MM.1S (cell line): Measurements from ENCODE around the gene EML6.

ENCODE experiments used
- DNase-seq: peaks from one replicate; pipeline ENCODE4 v3.0.0-alpha.2; 2015
- H2AFZ ChIP-seq: fragments of 300-600 bp; sonication (generic); 2 replicates; pipeline ENCODE4 v1.6.0; 2016; ENCODE audit warnings: antibody characterized with exemption, low read length
- H3F3A ChIP-seq: fragments of 300-600 bp; sonication (generic); 2 replicates; pipeline ENCODE4 v1.6.1; 2016; ENCODE audit warnings: mild to moderate bottlenecking, antibody characterized with exemption, low read length, moderate library complexity, mixed read lengths; ENCODE audit not compliant: insufficient read depth
- H3K27ac ChIP-seq: fragments of 300-600 bp; sonication (generic); 2 replicates; pipeline ENCODE4 v1.5.1; 2016; ENCODE audit warnings: mild to moderate bottlenecking, low read length
- H3K27me3 ChIP-seq: fragments of 300-600 bp; sonication (generic); replicated peaks from 2 replicates; pipeline ENCODE4 v1.6.0; 2016; ENCODE audit warnings: low read length; ENCODE audit not compliant: insufficient read depth
- H3K36me3 ChIP-seq: fragments of 300-600 bp; sonication (generic); replicated peaks from 2 replicates; pipeline ENCODE4 v1.6.1; 2016; ENCODE audit warnings: mild to moderate bottlenecking, low read length, mixed read lengths; ENCODE audit not compliant: insufficient read depth
- H3K4me1 ChIP-seq: fragments of 300-600 bp; sonication (generic); 2 replicates; pipeline ENCODE4 v1.6.1; 2016; ENCODE audit warnings: low read length, mixed read lengths
- H3K4me2 ChIP-seq: fragments of 300-600 bp; sonication (generic); 2 replicates; pipeline ENCODE4 v1.6.0; 2016; ENCODE audit warnings: low read depth, low read length
- H3K4me3 ChIP-seq: fragments of 300-600 bp; sonication (generic); 2 replicates; pipeline ENCODE4 v1.5.1; 2016; ENCODE audit warnings: low read length, mixed read lengths
- H3K79me2 ChIP-seq: fragments of 300-600 bp; sonication (generic); 2 replicates; pipeline ENCODE4 v1.6.1; 2016; ENCODE audit warnings: mixed run types, low read length, mixed read lengths
- H3K9ac ChIP-seq: fragments of 300-600 bp; sonication (generic); 2 replicates; pipeline ENCODE4 v1.6.1; 2016; ENCODE audit warnings: low read length, mixed read lengths
- H3K9me2 ChIP-seq: fragments of 300-600 bp; sonication (generic); replicated peaks from 2 replicates; pipeline ENCODE4 v1.6.1; 2016; ENCODE audit warnings: mild to moderate bottlenecking, low read length, mixed read lengths; ENCODE audit not compliant: insufficient read depth
- H3K9me3 ChIP-seq: fragments of 300-600 bp; sonication (generic); replicated peaks from 2 replicates; pipeline ENCODE4 v1.6.1; 2016; ENCODE audit warnings: mild to moderate bottlenecking, low read length, mixed read lengths; ENCODE audit not compliant: insufficient read depth
- H4K20me1 ChIP-seq: fragments of 300-600 bp; sonication (generic); 2 replicates; pipeline ENCODE4 v1.6.1; 2016; ENCODE audit warnings: mild to moderate bottlenecking, low read length, moderate library complexity, mixed read lengths; ENCODE audit not compliant: insufficient read depth
- EZH2 ChIP-seq: fragments of 300-600 bp; sonication (generic); optimal IDR thresholded peaks from 2 replicates; pipeline ENCODE3; 2017; ENCODE audit warnings: low read depth, mild to moderate bottlenecking, antibody characterized with exemption, low read length, mixed read lengths
- EZH2phosphoT487 ChIP-seq: fragments of 300-600 bp; sonication (generic); IDR thresholded peaks from 2 replicates; pipeline ENCODE4 v1.6.1; 2018; ENCODE audit warnings: antibody characterized with exemption, low read length
- TF ChIP-seq, protein P1 (sequence below): fragments of 300-600 bp; sonication (generic); IDR thresholded peaks from 2 replicates; pipeline ENCODE4 v1.5.1; 2016; ENCODE audit warnings: antibody characterized with exemption, low read length, mixed read lengths

EML6 gene

DNA sequence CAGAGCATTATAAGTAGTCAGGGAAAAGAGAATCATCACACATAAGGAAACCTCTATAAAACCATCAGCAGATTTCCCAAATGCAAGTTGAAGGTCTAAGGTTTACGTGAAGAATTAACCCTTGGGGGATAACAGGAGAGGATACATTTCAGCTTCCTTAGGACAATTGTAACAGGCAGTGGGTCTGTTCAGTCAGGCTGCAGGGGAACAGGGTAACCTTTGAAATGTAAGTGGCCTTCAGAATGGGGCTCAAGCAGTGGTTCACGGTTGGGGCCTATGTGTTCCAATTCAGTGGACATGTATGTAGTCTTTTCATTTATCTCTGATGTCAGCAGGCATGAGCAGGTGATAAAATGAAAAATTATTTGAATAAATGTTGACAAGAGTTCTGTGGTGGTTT, 139.3 kb downstream of the EML6 start:
- no peaks in the 10 kb centered on the region for H3K9me2 ChIP-seq
- H3K9me3 ChIP-seq, result no peaks in the 10 kb centered on the region
- H3K36me3 ChIP-seq, result no peaks in the 10 kb centered on the region
- DNase-seq, result no peak
- peaks cover 11% of the 10 kb centered on the region for H3K4me1 ChIP-seq
- no peaks in the 10 kb centered on the region; the same call in 1 of the 2 replicates for H3F3A ChIP-seq
- TF ChIP-seq, protein P1, sequence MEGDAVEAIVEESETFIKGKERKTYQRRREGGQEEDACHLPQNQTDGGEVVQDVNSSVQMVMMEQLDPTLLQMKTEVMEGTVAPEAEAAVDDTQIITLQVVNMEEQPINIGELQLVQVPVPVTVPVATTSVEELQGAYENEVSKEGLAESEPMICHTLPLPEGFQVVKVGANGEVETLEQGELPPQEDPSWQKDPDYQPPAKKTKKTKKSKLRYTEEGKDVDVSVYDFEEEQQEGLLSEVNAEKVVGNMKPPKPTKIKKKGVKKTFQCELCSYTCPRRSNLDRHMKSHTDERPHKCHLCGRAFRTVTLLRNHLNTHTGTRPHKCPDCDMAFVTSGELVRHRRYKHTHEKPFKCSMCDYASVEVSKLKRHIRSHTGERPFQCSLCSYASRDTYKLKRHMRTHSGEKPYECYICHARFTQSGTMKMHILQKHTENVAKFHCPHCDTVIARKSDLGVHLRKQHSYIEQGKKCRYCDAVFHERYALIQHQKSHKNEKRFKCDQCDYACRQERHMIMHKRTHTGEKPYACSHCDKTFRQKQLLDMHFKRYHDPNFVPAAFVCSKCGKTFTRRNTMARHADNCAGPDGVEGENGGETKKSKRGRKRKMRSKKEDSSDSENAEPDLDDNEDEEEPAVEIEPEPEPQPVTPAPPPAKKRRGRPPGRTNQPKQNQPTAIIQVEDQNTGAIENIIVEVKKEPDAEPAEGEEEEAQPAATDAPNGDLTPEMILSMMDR, result no peak
- TF ChIP-seq EZH2 (no peak), EZH2phosphoT487 (no peak)
- H3K4me3 ChIP-seq, result no peak overlapping the region
- H4K20me1 ChIP-seq, result no peaks in the 10 kb centered on the region
- no peaks in the 10 kb centered on the region for H3K27me3 ChIP-seq
- H3K9ac ChIP-seq, result no peak overlapping the region
- no peak overlapping the region for H2AFZ ChIP-seq
- no peak overlapping the region for H3K27ac ChIP-seq
- no peaks in the 10 kb centered on the region for H3K79me2 ChIP-seq
- no peak overlapping the region for H3K4me2 ChIP-seq

- Histone ChIP-seq H3K9me3 (no peaks in the 10 kb centered on the region), H3F3A (no peaks in the 10 kb centered on the region; the same call in 1 of the 2 replicates), H3K9me2 (no peaks in the 10 kb centered on the region), H3K27ac (no peak overlapping the region), H3K4me1 (peaks cover 11% of the 10 kb centered on the region), H3K4me3 (no peak overlapping the region), H2AFZ (no peak overlapping the region), H3K27me3 (no peaks in the 10 kb centered on the region), H3K36me3 (no peaks in the 10 kb centered on the region), H3K9ac (no peak overlapping the region), H3K4me2 (no peak overlapping the region), H3K79me2 (no peaks in the 10 kb centered on the region), H4K20me1 (no peaks in the 10 kb centered on the region)
- no peak for TF ChIP-seq EZH2
- no peak for TF ChIP-seq EZH2phosphoT487
- TF ChIP-seq, protein P1, result no peak
- no peak for DNase-seq
Observed at GRCh38 chr2:54863660-54864059, 140.2 kb downstream of the EML6 start.

DNA sequence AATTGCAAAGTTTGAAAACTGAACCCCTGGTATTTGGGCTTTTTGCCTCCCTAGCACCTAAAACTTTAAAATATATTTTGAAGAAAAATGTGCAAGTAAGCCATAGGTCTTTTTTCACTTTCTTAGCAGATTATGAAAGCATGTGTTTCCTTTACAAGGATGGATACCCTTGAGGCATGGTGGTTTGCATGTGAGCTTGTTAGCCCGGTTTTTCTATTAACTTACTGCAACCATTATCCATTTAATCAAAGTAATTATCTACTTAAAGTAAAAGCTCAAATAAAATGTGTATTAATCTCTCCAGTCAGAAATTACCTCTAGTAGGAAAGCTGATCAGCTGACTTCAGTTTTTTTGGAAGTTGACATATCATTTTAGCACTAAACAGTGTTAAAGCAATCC, 140.6 kb downstream of the EML6 start:
- no peak overlapping the region for H3K27ac ChIP-seq
- no peak overlapping the region for H3K9ac ChIP-seq
- H4K20me1 ChIP-seq, result no peaks in the 10 kb centered on the region
- no peak overlapping the region for H3K4me3 ChIP-seq
- TF ChIP-seq, protein P1, result no peak
- TF ChIP-seq EZH2 (no peak), EZH2phosphoT487 (no peak)
- H3K4me1 ChIP-seq, result peaks cover 11% of the 10 kb centered on the region
- H3K9me2 ChIP-seq, result no peaks in the 10 kb centered on the region
- no peak overlapping the region for H3K4me2 ChIP-seq
- H2AFZ ChIP-seq, result no peak overlapping the region
- no peaks in the 10 kb centered on the region for H3K9me3 ChIP-seq
- no peaks in the 10 kb centered on the region for H3K27me3 ChIP-seq
- H3K36me3 ChIP-seq, result no peaks in the 10 kb centered on the region
- no peaks in the 10 kb centered on the region for H3K79me2 ChIP-seq
- H3F3A ChIP-seq, result no peaks in the 10 kb centered on the region; the same call in 1 of the 2 replicates
- no peak for DNase-seq

DNA sequence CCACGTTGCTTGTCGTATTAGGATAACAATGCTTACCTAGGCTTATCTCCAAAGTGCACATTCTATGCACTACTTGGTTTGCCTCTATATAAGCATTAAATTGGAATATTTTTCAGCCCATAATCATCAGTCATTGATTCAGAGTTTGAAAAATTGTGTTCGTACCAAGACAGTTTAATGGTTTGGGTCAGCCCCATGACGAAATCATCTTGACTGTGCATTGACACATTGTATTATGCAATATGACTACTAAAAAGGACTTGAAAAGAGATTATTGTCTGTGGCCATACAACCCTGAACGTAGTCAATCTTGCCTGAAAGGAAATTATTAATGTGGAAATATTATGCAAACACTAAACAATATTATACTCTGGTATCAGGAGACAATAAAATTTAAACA, 141.3 kb downstream of the EML6 start:
- H3K4me1 ChIP-seq, result peaks cover 11% of the 10 kb centered on the region
- H3F3A ChIP-seq, result no peaks in the 10 kb centered on the region; the same call in 1 of the 2 replicates
- no peak for DNase-seq
- no peak overlapping the region for H3K4me3 ChIP-seq
- no peaks in the 10 kb centered on the region for H3K9me3 ChIP-seq
- no peaks in the 10 kb centered on the region for H3K79me2 ChIP-seq
- no peaks in the 10 kb centered on the region for H4K20me1 ChIP-seq
- no peaks in the 10 kb centered on the region for H3K27me3 ChIP-seq
- H3K27ac ChIP-seq, result no peak overlapping the region
- H2AFZ ChIP-seq, result no peak overlapping the region
- H3K36me3 ChIP-seq, result no peaks in the 10 kb centered on the region
- no peaks in the 10 kb centered on the region for H3K9me2 ChIP-seq
- no peak overlapping the region for H3K4me2 ChIP-seq
- TF ChIP-seq EZH2phosphoT487 (no peak), EZH2 (no peak)
- TF ChIP-seq, protein P1, result no peak
- H3K9ac ChIP-seq, result no peak overlapping the region
